HG02973 (cell line): Measurements from ENCODE around the gene SRCAP.

ENCODE experiments used
- ATAC-seq: cut with Tn5 transposase; IDR thresholded peaks from one replicate; pipeline ENCODE4 v1.9.1; 2021; ENCODE audit warnings: moderate library complexity; ENCODE audit not compliant: unreplicated experiment

The SRCAP gene

GRCh38 chr16:30750876-30751465 lies 52.0 kb downstream of the SRCAP start:
- no peak for ATAC-seq

GRCh38 chr16:30753596-30753995 lies 54.6 kb downstream of the SRCAP start:
- ATAC-seq: no peak

DNA sequence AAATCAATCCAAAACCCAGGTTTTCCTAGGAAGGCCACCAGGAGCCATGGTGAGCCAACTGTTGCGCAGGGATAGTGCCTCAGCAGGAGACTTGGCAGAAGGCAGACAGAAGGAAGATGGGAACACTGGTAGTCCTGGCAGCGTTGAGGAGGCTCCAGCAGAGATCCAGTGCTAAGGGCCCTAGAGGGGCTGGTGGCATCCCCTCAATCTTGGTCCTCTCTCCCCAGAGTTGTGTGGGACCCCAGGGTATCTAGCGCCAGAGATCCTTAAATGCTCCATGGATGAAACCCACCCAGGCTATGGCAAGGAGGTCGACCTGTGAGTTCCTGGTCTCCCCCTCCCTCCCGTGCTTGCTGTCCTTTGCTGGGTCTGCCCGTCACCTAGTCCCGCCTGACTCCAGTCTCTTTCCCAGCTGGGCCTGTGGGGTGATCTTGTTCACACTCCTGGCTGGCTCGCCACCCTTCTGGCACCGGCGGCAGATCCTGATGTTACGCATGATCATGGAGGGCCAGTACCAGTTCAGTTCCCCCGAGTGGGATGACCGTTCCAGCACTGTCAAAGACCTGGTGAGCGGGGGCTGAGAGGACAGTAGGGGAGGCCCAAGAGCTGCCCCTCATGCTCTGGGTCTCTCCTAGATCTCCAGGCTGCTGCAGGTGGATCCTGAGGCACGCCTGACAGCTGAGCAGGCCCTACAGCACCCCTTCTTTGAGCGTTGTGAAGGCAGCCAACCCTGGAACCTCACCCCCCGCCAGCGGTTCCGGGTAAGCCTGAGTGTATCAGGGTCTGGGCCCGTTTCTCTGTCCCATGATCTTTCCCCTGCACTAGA lies 57.2 kb downstream of the SRCAP start:
- ATAC-seq: no peak

GRCh38 chr16:30756781-30757100 lies 57.8 kb downstream of the SRCAP start:
- no peak for ATAC-seq

- no peak for ATAC-seq
Observed at GRCh38 chr16:30757316-30757715, 58.3 kb downstream of the SRCAP start.

GRCh38 chr16:30758988-30759491 lies 60.1 kb downstream of the SRCAP start:
- no peak for ATAC-seq

- ATAC-seq: no peak
Observed at GRCh38 chr16:30760001-30760559, 61.1 kb downstream of the SRCAP start.

GRCh38 chr16:30760577-30761426 lies 61.8 kb downstream of the SRCAP start:
- no peak for ATAC-seq

DNA sequence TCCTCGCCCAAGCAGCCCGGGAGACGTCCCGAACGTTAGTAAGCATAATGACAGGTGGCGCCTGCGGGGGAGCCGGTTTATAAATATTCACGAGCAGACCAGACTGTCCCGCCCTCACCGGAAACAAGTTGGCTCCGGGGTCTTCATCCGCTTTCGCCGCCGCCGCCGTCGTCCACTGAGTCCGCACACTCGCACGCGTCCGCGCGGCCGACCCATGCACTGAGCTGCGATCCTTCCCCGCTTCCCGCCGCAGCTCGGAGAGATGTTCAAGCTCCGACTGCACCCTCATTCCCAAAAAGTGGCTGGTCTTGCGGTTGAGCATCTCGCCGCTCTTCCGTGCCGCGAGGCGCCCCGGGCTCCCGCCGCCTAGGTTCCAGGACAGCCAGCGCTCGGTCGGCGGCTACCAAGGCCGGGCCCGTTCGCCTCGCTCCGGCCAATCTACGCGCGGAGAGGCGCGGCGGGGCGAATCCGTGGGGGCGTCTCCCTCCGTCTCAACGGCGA lies 62.5 kb downstream of the SRCAP start:
- peak; percentile 23 for ATAC-seq

DNA sequence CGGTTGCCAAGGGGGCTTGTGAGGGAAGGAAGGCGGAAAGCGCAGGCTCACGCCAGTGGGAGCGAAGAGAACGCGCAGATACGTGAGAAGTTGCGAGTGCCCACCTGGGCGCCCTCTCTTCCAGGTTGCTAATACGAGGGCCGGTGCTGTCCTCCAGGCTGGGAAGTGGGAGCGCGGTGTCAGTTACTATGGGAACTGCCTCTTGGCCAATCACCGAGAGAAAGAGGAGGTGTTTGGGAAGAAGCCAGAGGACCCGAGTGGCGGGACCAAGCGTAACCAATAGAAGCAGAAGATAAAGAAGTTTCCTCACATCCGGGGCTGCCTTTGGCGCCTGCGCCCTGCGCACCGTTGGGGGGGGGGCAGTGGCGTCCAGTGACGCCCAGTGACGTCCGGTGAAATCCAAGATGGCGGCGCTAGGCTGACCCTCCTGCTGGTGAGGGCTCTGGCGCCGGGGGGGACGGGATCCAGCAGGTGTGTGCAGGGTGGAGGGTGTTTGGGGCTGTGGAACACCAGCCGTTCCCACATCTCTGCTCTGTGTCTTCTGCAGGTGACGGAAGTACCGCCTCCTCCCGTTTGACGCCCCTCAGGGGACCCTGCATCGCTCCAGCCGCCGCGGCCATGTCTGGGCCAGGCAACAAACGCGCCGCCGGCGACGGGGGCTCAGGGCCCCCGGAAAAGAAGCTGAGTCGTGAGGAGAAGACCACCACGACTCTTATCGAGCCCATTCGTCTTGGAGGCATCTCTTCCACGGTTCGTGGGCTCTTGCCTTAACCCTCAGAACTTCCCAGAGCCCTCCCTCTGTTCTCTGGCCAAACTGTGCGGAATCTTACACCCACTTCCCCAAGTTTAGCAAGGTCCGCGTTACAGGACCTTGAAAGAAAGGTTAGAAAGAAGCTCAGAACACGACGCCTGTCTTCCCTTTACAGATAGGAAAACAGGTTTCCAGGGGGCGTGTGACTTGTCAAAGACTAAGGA lies 63.2 kb downstream of the SRCAP start, which contains the start of the genes CFAP119 and RNF40:
TSS of gene CFAP119 (minus strand) at position 135 of the 975 bp plus-strand sequence. CDS start 314 bp downstream, outside the sequence.
TSS of gene RNF40 (plus strand) at position 395 of the 975 bp plus-strand sequence. CDS start at position 619, 224 bp downstream.
- ATAC-seq: peak; percentile 69

DNA sequence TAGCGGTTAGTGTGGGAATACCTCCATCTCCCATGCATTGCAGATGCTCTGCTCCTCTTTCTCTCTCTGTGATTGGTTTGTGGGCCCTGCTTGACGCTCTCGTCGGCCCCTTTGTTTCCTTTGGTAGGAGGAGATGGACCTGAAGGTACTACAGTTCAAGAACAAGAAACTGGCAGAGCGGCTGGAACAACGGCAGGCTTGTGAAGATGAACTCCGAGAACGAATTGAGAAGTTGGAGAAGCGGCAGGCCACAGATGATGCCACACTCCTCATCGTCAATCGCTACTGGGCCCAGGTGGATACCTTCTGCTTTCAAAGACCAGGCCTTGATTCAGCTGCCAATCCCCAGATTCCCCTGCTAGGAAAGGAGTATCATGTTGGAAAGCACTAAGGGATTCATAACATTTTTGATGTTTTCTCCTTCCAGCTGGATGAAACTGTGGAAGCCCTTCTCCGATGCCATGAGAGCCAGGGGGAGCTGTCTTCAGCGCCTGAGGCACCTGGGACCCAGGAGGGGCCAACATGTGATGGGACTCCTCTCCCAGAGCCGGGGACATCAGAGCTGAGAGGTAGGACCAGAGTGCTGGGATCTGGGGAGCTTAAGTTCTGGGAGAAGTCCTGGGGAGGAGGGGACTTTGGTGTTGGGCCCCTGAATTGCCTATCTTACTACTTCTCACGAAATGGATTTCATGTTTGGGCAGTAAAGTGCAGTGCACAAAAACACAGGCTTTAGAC lies 64.2 kb downstream of the SRCAP start:
- no peak for ATAC-seq

- ATAC-seq: no peak
Observed at GRCh38 chr16:30764086-30764485, 65.1 kb downstream of the SRCAP start.

DNA sequence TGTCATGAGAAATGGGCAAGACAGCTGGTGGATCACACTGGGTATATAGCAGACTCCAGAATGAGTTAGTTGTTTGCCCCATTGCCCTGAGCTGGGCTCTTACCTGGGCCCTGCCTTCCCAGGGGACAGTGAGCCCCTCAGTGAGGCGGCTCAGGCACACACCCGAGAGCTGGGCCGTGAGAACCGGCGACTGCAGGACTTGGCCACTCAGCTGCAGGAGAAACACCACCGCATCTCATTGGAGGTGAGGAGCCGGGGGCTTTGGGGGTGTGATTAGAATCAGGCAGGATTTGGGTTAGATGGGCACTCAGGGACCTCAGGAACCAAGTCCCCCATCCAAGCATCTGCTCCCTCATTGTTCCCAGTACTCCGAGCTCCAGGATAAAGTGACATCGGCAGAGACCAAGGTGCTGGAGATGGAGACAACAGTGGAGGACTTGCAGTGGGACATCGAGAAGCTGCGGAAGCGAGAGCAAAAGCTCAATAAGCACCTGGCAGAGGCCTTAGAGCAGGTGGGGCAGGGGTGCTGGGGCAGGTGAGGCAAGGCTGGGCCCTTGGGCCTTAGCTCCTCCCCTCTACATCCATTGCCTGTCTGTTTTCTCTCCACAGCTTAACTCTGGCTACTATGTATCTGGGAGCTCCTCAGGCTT lies 66.0 kb downstream of the SRCAP start:
- ATAC-seq: no peak

- no peak for ATAC-seq
Observed at GRCh38 chr16:30766206-30766932, 67.4 kb downstream of the SRCAP start.

DNA sequence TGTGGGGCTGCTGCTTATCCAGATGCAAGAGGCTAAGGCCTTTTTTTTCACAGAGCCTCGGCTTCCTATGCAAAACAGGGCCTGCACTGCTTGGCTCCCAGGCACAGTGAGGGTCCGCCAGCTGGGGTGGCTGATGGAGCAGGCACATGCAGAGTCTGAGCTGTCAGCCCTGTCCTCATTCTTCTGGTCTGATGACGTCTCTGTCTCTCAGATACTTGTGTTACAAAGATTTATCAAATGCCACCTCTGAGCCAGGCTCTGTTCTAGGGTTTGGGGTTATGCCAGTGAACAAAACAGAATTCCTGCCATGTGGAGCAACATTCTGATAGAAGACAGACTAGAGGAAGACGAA lies 67.9 kb downstream of the SRCAP start:
- no peak for ATAC-seq

- ATAC-seq: no peak
Observed at GRCh38 chr16:30767767-30768465, 68.9 kb downstream of the SRCAP start.

- ATAC-seq: no peak
Observed at GRCh38 chr16:30768583-30769181, 69.7 kb downstream of the SRCAP start.
